Prostate gland (tissue), 2 donors: ENCODE data around the gene STUB1.

Experiments used
- POLR2A ChIP-seq: fragments of 450-650 bp; IDR thresholded peaks from one replicate; pipeline ENCODE4 v1.6.1; 2016; ENCODE audit warnings: antibody characterized with exemption, mild to moderate bottlenecking
- POLR2AphosphoS5 ChIP-seq: sonication (generic); formaldehyde crosslinking; IDR thresholded peaks from one replicate; pipeline ENCODE4 v1.6.1; 2017; ENCODE audit warnings: antibody characterized with exemption
- TF ChIP-seq, protein P1 (sequence below), 4 experiments: fragments of 200-600 bp in 2 of 4; fragments of 450-650 bp in 2 of 4; sonication (generic) in 2 of 4; IDR thresholded peaks; 1 replicate in 3 of 4; 2 replicates in 1 of 4; pipeline ENCODE4 v1.5.1; 2016 to 2019; ENCODE audit warnings: antibody characterized with exemption in 4 of 4, mild to moderate bottlenecking in 2 of 4, moderate library complexity in 2 of 4

DNA sequence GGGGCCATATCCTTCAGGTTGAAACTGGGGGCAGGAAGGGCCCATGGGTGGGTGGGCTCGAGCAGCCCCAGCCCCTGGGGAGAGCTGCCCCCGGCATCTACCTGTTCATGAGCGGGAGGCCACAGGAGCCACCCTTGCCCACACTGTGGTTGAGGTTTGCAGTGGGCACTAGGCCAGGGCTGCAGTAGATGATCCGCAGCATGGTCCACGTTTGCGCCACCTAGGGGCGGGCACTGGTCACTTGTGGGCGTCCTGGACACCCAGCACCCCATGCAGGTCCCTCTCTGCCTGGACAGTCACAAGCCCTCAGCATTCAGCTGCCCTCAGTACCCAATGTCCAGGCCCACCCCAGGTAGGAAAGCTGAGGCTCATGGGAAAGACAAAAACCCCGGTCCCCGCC lies 5.8 kb downstream of the STUB1 start:
- TF ChIP-seq POLR2AphosphoS5 (no peak), POLR2A (no peak)
- TF ChIP-seq, protein P1, sequence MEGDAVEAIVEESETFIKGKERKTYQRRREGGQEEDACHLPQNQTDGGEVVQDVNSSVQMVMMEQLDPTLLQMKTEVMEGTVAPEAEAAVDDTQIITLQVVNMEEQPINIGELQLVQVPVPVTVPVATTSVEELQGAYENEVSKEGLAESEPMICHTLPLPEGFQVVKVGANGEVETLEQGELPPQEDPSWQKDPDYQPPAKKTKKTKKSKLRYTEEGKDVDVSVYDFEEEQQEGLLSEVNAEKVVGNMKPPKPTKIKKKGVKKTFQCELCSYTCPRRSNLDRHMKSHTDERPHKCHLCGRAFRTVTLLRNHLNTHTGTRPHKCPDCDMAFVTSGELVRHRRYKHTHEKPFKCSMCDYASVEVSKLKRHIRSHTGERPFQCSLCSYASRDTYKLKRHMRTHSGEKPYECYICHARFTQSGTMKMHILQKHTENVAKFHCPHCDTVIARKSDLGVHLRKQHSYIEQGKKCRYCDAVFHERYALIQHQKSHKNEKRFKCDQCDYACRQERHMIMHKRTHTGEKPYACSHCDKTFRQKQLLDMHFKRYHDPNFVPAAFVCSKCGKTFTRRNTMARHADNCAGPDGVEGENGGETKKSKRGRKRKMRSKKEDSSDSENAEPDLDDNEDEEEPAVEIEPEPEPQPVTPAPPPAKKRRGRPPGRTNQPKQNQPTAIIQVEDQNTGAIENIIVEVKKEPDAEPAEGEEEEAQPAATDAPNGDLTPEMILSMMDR (IDR thresholded peaks at IDR 0.05), result peak in 2 of 4 experiments; percentile 32 to 41
